ENCODE measurements around the gene CCDC122.
"Not testable (repeated sequence)": the region's sequence is repeated elsewhere in the genome, so short reads cannot be mapped to it uniquely, and the experiment has no call there.

CCDC122 gene

DNA sequence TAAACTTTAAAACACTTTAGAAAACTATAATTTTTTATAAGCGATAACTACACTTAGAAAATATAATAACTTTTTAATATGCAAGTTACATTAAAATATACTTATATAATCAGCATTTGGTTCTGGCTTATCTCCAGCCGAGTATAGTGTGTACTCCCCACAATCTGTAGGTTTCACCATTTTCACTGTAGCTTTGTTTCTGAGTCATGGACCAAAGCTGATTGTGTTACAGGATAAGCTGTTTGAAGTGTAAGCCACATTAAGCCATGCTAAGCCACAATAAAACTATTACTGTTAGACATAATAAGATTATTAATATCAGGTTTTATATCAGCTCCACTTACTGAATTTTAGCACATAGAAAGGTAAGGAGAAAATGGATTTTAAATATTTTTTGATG lies 43.8 kb downstream of the CCDC122 start:
- DNase-seq (ENCODE audit: low read depth), result no peak
- no peak for TF ChIP-seq CTCF (IDR thresholded peaks at IDR 0.05; ENCODE audit: control insufficient read depth, extremely low read depth, insufficient read depth)
- H3K4me3 ChIP-seq (ENCODE audit: low read depth, low read length), result no peak overlapping the region

- DNase-seq (ENCODE audit: low read depth), result no peak
- H3K4me3 ChIP-seq (ENCODE audit: low read depth, low read length), result no peak overlapping the region
- TF ChIP-seq CTCF (IDR thresholded peaks at IDR 0.05; ENCODE audit: control insufficient read depth, extremely low read depth, insufficient read depth), result no peak
Observed at GRCh38 chr13:43831088-43831487, 48.5 kb downstream of the CCDC122 start.

DNA sequence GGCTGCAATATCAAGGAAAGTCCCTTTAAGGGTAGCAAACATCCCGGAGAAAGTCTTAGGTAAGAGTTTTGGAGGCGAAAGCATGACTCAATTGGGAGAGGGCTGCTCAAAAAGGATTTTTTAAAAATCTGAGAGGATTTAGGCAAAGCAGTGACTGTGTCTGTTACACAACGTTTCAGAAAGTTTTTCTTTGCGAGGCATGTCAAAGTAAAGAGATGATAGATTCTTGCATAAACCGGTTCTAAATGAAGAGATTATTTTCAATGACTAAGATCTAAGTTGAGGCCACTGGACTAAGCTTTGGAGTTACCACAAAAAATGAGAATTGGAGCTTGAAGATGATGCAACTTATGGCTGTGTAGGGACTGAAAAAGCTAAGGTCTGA lies 49.1 kb downstream of the CCDC122 start:
- no peak for DNase-seq (ENCODE audit: low read depth)
- no peak overlapping the region for H3K4me3 ChIP-seq (ENCODE audit: low read depth, low read length)
- TF ChIP-seq CTCF (IDR thresholded peaks at IDR 0.05; ENCODE audit: control insufficient read depth, extremely low read depth, insufficient read depth), result no peak

DNA sequence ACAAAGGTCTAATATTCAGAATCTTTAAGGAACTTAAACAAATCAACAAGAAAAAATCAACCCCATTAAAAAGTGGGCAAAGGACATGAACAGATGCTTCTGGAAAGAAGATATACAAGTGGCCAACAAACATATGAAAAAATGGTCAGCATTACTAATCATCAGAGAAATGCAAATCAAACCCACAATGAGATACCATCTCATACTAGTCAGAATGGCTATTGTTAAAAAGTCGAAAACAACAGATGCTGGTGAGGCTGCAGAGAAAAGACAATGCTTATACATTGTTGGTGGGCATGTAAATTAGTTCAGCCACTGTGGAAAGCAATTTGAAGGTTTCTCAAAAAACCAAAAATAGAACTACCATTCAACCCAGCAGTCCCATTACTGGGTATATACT lies 54.9 kb downstream of the CCDC122 start:
- not testable (repeated sequence) for H3K4me3 ChIP-seq (ENCODE audit: low read depth, low read length); DNase-seq (ENCODE audit: low read depth)

GRCh38 chr13:43822969-43823368 lies 56.6 kb downstream of the CCDC122 start:
- H3K4me3 ChIP-seq (ENCODE audit: low read depth, low read length), result no peak overlapping the region
- no peak for TF ChIP-seq CTCF (IDR thresholded peaks at IDR 0.05; ENCODE audit: control insufficient read depth, extremely low read depth, insufficient read depth)
- no peak for DNase-seq (ENCODE audit: low read depth)

- no peak for TF ChIP-seq CTCF (IDR thresholded peaks at IDR 0.05; ENCODE audit: control insufficient read depth, extremely low read depth, insufficient read depth)
- peak; percentile 8 for DNase-seq (ENCODE audit: low read depth)
- no peak overlapping the region for H3K4me3 ChIP-seq (ENCODE audit: low read depth, low read length)
Observed at GRCh38 chr13:43816401-43816889, 63.1 kb downstream of the CCDC122 start.

GRCh38 chr13:43815204-43815603 lies 64.3 kb downstream of the CCDC122 start:
- no peak overlapping the region for H3K4me3 ChIP-seq (ENCODE audit: low read depth, low read length)
- no peak for DNase-seq (ENCODE audit: low read depth)
- no peak for TF ChIP-seq CTCF (IDR thresholded peaks at IDR 0.05; ENCODE audit: control insufficient read depth, extremely low read depth, insufficient read depth)
